Activated CD4-positive, CD25-positive, alpha-beta regulatory T cell treated with anti-CD3 and anti-CD28 coated beads, Interleukin-2, amount 50 U/mL, for 72 hours (primary cell): ENCODE data around the gene TRERF1.
A peak's percentile ranks its signal among the peaks of the same experiment; 100 is the strongest.
"Not testable (repeated sequence)": the region's sequence is repeated elsewhere in the genome, so short reads cannot be mapped to it uniquely, and the experiment has no call there.

ENCODE experiments used
- DNase-seq: peaks from one replicate; pipeline ENCODE4 v3.0.0; 2021

TRERF1 gene, protein sequence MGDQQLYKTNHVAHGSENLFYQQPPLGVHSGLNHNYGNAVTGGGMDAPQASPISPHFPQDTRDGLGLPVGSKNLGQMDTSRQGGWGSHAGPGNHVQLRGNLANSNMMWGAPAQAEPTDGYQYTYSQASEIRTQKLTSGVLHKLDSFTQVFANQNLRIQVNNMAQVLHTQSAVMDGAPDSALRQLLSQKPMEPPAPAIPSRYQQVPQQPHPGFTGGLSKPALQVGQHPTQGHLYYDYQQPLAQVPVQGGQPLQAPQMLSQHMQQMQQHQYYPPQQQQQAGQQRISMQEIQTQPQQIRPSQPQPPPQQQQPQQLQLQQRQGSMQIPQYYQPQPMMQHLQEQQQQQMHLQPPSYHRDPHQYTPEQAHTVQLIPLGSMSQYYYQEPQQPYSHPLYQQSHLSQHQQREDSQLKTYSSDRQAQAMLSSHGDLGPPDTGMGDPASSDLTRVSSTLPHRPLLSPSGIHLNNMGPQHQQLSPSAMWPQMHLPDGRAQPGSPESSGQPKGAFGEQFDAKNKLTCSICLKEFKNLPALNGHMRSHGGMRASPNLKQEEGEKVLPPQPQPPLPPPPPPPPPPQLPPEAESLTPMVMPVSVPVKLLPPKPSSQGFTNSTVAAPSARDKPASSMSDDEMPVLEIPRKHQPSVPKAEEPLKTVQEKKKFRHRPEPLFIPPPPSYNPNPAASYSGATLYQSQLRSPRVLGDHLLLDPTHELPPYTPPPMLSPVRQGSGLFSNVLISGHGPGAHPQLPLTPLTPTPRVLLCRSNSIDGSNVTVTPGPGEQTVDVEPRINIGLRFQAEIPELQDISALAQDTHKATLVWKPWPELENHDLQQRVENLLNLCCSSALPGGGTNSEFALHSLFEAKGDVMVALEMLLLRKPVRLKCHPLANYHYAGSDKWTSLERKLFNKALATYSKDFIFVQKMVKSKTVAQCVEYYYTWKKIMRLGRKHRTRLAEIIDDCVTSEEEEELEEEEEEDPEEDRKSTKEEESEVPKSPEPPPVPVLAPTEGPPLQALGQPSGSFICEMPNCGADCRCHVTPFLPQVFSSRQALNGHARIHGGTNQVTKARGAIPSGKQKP (N-terminal part only)

DNA sequence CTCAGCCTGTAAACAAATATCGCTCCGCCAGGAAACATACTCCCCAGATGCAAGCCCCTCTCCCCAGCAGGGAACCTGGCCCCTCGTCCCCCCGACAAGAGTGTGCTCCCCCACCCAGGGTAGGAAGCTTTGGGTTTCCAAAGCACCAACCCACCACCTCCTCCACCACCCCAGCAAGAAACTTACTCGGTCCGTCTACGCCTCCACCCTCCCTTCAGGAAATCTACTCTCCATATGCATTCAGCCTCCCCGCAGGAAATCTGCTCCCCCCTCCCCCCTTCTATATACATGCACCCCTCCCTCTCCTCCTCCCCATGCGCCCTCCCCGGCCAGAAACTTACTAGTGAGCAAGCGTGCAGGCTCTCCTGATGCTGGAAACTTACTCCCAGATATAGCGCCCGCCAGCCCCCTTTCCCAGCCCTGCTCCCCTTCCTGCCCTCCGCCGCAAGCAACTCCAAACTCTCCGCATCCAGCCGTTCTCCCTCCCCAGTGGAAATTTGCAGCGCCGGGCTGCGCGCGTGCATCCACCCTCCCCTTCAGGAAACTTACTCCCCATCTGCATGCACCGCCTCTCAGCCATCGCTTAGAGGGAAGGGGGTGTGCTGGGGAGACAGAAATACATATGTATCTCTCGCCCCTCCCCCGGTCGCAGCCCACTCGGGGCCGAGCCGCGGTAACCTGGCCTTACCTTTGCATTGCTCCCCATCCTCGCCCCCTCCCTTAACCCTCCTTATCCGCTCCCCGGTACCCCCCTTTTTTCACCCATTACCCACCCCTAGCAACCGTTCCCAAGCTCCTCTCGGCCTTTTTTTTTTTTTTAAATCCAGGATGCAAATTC lies at the start of gene TRERF1:
TSS of gene TRERF1 (minus strand) at position 594 of the 838 bp plus-strand sequence. CDS start 182,336 bp downstream, outside the sequence.
- DNase-seq: peak; percentile 54

DNA sequence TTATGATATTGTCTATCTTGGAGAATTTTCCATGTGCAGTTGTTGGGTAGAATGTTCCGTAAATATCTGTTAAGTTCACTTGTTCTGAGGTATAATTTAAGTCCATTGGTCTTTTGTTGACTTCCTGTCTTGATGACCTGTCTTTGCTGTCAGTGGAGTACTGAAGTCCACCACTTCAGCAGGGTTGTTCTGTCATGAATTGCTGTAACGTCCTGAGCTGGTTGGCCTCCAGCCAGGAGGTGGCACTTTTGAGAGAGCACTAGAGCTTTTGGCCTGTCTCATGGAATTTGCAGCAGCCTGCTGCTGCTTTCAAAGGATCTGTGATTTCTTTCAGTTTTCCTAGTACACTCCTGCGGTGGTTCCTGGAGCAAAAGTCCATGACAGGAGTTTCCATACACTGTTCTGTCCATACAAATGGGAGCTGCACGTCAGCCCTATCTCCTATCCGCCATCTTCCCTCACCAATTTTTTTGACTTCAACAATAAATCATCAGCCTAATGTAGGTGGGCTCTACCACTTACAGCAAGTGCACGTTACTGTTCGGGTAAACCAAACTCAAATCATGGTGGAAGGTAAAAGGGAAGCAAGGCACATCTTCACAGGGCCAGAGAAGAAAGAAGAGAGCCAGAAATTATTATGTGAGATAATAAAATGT lies 46.9 kb upstream of the TRERF1 start:
- no peak for DNase-seq

DNA sequence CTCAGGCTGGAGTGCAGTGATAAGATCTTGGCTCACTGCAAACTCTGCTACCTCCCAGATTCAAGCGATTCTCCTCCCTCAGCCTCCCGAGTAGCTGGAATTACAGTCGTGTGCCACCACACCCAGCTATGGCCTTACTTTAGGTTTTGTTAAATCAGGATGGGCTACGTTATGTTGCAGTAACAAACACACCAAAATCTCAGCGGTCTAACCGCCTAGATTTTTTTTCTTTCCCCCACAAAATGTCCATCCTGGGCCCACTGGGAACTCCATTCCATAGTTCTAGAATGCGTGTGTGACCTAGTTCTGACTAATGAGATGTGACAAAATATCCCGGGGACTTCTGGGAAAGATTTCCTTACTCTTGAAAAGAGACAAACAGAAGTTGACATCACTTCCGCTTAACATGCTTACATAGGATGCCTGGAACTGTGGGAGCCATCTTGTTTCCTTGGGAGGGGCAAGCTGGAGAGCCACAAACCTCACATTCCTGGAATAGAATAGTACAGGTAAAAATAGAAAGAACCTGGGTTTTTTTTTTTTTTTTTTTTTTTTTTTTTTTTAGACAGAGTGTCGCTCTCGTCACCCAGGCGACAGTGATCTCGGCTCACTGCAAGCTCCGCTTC lies 42.3 kb upstream of the TRERF1 start:
- no peak for DNase-seq

DNA sequence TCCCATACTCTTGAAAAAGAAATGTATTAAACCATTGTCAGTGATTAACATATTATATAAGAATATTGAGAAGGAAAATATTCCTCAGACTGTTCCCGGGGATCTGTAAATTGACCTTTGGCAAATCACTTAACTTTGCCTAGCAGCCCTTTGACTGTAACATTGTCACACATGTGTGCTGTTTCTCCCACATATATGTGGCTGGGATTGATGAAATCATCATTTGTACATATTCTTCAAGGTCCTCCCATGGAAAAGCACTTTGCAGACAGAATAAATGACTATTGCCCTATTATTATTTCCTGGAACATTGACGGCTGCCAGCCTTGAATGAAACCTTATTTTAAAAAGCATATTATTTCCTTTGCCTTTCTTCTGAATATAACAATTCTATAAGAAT lies 36.4 kb upstream of the TRERF1 start:
- DNase-seq: no peak

DNA sequence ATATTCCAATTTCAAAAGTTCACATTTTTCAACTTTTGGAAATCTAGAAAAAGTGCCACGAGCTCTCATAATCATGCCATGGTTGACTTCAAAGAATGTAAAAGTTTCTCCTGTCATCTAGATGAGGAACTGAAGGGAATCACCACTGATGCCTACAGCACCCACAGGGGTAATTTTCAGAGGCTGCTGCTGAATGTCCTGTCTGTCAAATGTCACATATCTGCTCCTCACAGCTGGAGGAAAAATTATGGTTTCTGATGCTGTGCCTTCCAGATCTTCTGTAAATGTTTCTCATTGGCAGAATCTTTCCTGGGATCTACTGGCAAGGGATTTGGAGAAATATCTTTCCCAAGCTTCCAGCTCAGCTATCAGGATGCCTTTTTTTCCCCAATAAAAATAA lies 32.5 kb upstream of the TRERF1 start:
- DNase-seq: no peak

DNA sequence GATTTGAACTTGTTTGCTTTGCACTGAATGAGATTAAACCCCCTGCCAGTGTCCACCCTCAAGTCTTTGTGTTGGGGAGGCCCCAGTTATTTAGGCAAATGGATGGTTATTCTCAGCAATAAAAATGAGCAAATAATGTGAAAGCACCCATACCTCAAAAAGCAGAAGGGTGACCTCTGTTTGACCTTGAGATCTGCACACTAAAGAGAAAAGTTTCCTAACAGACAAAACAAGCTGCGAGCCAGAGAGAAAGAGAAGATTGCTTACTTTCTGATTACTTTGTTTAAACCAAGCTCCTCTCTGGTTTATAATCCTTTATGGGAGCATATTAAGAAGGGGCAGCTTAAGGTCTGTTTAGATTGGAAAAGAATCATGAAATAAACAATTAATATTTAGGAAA lies 30.4 kb upstream of the TRERF1 start:
- DNase-seq: no peak

DNA sequence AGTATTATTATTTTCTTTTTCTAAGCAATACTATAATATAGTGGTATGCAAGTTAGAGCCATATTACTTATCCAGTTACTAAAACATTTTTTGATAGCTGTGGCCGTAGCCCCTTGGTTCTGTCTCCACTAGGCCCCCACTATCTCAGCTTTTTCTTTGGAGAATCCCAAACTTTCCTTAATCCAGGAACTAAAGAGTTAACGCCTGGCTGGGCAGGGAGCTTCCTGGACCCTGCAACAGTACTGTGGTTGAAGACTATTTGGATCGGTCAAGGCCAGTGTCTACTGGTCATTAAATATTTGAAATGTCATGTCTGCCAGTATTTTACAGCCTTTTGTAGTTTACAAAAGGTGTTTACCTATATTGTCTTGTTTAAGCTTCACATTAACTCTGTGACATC lies 20.0 kb upstream of the TRERF1 start:
- DNase-seq: no peak

DNA sequence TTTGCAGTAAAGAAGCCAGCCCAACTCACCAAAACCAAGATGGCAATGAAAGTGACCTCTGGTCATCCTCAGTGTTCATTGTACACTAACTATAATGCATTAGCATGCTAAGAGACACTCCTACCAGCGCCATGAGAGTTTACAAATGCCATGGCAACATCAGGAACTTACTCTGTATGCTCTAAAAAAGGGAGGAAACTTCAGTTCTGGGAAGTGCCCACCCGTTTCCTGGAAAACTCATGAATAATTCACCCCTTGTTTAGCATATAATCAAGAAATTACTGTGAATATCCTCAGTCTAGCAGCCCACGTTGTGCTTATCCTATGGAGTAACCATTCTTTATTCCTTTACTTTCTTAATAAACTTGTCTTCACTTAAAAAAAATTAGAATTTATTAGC lies 19.4 kb upstream of the TRERF1 start:
- DNase-seq: no peak

DNA sequence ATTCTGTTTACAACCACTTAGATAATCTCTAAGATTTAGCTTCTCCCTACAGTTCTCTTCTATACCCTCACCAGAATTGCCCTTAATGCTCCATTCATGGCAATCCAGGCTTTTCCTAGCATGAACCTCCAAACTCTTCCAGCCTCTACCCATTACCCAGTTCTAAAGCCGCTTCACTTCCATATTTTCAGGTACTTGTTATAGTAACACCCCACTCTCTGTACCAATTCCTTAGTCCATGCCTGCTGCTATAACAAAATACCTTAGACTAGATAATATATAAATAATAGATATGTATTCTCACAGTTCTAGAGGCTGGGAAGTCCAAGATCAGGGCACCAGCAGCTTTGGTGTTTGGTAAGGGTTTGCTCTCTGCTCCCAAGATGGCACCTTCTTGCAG lies 16.5 kb upstream of the TRERF1 start:
- no peak for DNase-seq

DNA sequence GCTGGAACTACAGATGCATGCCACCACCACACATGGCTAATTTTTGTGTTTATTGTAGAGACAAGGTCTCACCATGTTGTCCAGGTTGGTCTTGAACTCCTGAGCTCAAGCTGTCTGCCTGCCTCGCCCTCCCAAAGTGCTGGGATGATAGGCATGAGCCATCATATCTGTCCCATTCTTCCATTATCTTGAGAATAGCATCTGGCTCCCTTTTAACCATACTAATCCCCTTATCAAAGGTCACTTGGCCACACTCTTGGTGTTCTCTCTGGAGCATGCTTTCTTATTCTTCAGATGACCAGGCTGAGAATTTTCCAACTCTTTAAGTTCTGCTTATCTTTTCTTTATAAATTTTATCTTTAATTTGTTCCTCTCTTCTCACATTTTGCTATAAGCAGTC lies 15.9 kb upstream of the TRERF1 start:
- DNase-seq: no peak

DNA sequence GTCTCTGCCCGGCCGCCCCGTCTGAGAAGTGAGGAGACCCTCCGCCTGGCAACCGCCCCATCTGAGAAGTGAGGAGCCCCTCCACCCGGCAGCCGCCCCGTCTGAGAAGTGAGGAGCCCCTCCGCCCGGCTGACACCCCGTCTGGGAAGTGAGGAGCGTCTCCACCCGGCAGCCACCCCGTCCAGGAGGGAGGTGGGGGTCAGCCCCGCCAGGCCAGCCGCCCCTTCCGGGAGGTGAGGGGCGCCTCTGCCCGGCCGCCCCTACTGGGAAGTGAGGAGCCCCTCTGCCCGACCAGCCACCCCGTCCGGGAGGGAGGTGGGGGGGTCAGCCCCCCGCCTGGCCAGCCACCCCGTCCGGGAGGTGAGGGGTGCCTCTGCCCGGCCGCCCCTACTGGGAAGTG lies 14.7 kb upstream of the TRERF1 start:
- DNase-seq: not testable (repeated sequence)

DNA sequence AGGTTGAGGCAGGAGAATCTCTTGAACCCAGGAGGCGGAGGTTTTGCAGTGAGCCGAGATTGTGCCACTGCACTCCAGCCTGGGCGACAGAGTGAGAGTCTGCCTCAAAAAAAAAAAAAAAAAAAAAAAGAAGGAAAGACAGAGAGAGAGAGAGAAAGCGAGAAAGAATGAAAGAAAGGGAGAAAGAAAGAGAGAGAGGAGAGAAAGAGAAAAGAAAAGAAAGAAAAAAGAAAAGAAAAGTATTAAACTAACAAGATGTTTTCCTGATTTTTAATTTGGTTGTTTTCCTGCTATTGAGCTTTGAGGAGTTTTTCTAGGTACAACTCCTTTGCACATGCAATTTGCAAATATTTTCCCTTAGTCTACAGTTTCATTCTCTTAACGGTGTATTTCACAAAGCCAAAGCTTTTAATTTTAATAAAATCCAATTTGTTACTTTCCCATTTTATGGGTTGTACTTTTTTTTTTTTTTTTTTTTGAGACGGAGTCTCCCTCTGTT lies 10.8 kb upstream of the TRERF1 start:
- no peak for DNase-seq

DNA sequence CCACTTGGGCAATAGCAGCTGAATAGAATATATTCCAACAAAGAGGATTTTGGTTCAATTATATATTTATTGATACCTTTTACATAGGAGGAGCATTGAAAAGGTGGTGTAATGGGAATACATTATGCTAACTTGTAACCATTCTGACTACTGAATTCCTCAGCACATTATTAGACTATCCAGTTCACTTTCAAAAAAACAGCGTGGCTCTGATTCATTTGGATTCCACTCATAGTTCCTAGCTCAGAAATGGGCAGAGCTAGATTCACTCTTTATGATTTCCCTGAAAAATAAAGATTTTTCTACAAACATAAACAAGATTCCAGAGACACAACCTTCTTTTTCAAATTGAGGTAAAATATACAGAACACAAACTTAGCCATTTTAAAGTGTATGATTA lies 9.2 kb upstream of the TRERF1 start:
- DNase-seq: no peak

DNA sequence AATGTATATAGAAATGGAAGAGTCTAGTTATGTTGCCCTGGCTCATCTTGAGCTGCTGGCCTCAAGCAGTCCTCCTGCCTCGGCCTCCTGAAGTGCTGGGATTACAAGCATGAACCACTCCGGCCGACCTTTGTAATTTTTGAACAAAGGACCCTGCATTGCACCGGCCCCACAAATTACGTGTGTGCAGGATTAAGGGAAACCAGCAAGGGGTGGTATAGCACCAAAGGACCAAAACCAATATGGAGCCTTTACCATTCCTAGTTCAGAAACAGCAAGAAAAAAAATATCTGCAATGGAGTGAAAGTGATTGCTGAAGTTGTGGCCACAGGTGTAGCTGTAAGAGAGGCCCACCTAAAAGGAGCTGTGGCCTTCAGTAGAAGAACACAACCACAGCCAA lies 8.2 kb upstream of the TRERF1 start:
- no peak for DNase-seq

DNA sequence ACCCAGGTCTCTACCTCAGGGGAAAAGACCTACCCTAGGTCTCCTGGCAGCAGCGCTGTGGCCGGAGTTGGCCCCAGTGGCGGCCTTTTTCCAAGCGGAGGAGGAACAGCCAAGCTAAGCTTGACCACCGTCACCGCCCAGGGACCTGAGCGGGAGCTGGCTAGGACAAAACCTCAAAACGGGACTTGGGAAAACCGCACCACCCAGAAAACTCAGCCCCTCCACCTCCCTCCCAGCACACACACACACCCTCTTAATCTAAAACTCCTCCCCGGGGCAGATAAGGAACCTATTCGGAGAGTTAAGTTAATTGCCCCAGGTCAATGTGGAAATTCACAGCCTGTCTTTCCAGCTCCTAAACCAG lies 2.7 kb upstream of the TRERF1 start:
- no peak for DNase-seq

DNA sequence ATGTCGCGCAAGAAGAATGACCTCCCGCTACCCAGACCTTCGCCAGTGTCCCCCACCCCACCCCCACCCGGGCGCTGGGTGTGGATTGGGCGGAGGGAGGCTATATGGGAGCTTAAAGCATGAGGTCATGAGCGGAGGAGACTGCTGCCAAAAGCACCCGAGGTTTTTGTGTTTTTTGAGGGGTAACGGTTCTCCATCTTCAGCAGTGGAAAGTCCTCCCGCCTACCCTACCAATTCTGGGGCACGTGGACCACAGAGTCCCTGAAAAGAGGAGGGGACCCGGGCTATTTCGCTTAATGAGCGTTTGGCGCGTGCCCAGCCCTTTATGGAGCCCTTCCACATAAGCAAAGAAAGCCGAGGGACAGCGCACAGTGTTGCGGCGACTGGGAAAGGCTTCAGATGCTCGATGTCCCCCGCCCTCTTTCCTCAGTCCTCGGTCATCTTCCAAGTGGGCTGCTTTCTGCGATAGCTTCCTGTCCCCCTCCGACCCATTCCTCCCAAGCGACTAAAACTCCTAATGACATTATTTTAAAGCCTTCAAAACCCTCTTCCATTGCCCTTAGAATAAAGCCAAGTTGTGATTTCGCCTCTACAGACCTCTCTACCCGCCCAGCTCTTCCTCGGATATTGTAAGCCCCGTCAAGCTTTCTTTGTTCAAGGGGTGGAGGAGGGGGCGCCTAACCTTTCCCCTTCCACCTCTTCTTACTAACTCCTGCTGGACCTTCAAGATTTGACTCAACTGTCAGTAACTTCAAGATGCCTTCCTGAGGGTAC lies 2.1 kb upstream of the TRERF1 start:
- DNase-seq: no peak

DNA sequence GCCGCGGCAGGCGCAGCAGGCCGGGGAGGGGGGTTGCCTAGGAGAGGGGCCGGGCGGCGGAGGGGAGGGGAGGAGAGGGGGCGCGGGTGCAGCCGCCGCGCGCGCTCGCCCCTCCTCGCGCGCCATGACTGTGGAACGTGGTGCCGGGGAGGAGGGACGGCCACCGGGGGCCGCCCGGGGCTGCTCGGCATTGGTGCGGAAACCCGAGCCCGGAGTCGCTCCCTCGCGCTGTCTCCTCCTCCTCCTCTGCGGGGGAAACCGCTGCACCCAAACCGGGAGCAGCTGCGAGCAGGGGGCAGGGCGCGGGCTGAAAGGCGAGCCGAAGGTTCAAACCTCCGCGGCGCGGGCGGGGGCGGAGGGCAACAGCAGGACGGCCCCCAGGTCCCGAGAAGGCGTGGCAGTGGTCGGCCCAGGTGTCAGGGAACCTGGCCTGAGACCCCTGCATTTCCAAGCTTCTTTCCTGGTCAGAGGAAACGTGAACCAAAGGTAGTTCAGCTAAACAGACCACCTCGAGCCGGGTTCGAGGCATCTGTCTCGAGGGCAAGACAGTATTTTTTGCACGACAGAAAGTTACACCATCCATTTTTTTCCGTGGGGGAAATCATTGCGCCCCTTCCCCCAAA lies 1.4 kb upstream of the TRERF1 start:
- DNase-seq: peak; percentile 58

DNA sequence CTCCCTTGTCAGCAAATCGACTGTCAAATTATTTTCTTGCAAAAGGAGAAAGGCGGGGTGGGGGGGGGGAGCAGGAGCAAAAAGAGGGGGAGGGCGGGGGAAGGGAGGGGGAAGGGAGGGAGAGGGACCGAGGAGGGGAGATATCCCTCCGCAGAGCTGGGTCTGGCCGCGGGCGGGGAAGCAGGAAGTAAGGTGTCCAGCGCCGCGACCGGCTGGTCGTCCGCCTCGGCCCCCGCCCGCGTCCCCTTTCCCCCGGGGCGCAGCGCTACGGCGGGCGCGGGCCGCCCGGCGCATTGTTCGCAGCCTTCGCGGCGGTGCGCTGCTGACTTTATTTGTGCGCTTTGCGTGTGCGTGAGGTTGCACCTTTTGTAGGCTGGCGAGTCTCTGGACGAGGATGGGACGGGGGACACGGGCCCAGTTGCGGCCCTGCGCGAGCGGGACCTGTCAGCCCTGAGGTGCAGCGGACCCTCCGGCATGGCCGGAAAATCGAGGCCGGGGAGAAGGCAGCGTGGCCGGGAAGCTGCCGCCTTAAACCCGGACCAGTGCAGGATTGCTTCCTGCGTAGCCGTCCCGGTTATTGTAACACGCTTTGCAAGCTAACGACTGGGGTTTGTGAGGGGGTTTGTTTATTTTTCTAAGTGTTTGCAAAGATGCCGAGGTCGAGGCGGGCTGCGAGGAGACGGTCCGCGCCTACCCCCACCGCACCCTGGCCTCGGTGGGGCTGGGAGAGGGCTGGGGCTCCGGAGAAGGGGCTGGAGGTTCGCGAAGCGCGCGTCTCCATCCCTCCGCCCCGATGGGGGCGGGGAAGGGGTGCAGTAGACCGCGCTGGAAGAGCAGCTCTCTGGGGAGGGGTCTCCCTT lies 675 bp upstream of the TRERF1 start:
- DNase-seq: peak; percentile 65
